HepG2 (cell line): Measurements from ENCODE around the gene HIRA. TPM values are rescaled to one million over a fixed set of nuclear protein-coding genes. Genes with fewer than 3 reads are reported as not detected.

Source experiments
- ATAC-seq: fragments of 200-7000 bp; cut with Tn5 transposase; 3 replicates; pipeline ENCODE4 v1.9.1; 2020; ENCODE audit warnings: mild to moderate bottlenecking, moderate library complexity
- BruUV-seq: library from RNA; stranded (reverse); fragments of 400-500 nt; replicated peaks from 2 replicates; lab custom pipeline; 2021; lab: Mats Ljungman, UMichigan
- CTCF ChIA-PET: fragments of 300-600 bp; formaldehyde crosslinking; extraction: SDS; loops from one replicate; lab custom pipeline; 2021; ENCODE audit warnings: low total read pairs, inconsistent platforms, low intra/inter-chr PET ratio; lab: Yijun Ruan, JAX
- POLR2A ChIA-PET: fragments of 350-600 bp; sonication (Branson Sonifier 250); formaldehyde crosslinking; loops from one replicate; lab custom pipeline; 2020; ENCODE audit warnings: antibody characterized with exemption, inconsistent platforms; lab: Yijun Ruan, JAX
- DNase-seq: peaks from one replicate; pipeline ENCODE4 v3.0.0-alpha.2; 2015; ENCODE audit warnings: low spot score
- FAIRE-seq: peaks from 3 replicates; lab custom pipeline; 2011; peaks lifted over from hg19 to GRCh38; lab: Jason Lieb, UNC
- H2AFZ ChIP-seq: one replicate; pipeline ENCODE4 v1.6.1; 2011; ENCODE audit warnings: low read length, inconsistent platforms
- H3K27ac ChIP-seq: fragments of 300-600 bp; 3 replicates; pipeline ENCODE4 v1.8.0; 2011; ENCODE audit warnings: mixed run types, mild to moderate bottlenecking, mixed read lengths, low read length, inconsistent platforms; ENCODE audit not compliant: insufficient read depth; ENCODE audit errors: extremely low read length
- H3K27me3 ChIP-seq, 2 experiments: fragments of 200-600 bp in 1 of 2; 2 replicates in 1 of 2; 3 replicates in 1 of 2; pipeline versions ENCODE4 v1.6.0 to v1.8.0; 2011; ENCODE audit warnings: low read length in 2 of 2, mild to moderate bottlenecking in 2 of 2, moderate library complexity in 2 of 2, inconsistent platforms in 1 of 2; ENCODE audit not compliant: insufficient read depth in 2 of 2, control insufficient read depth in 1 of 2
- H3K36me3 ChIP-seq, 2 experiments: fragments of 200-600 bp in 1 of 2; replicated peaks in 1 of 2; 2 replicates in 1 of 2; 3 replicates in 1 of 2; pipeline versions ENCODE4 v1.5.1 to v1.8.0; 2011; ENCODE audit warnings: low read length in 2 of 2, inconsistent platforms in 1 of 2; ENCODE audit not compliant: insufficient read depth in 2 of 2, control insufficient read depth in 1 of 2
- H3K4me1 ChIP-seq: 2 replicates; pipeline ENCODE4 v1.5.1; 2012; ENCODE audit warnings: low read length, inconsistent platforms; ENCODE audit not compliant: insufficient read depth
- H3K4me2 ChIP-seq: 2 replicates; pipeline ENCODE4 v1.6.0; 2011; ENCODE audit warnings: low read depth, low read length, inconsistent platforms
- H3K4me3 ChIP-seq, 3 experiments: fragments of 200-600 bp in 1 of 3; sonication (generic), shearing (Covaris generic) in 1 of 3; replicated peaks in 1 of 3; 2 replicates each; pipeline ENCODE4 v1.5.1; 2011 to 2016; ENCODE audit warnings: low read length in 3 of 3, inconsistent platforms in 2 of 3, low read depth in 2 of 3, mild to moderate bottlenecking in 2 of 3, control low read depth in 1 of 3, mixed read lengths in 1 of 3; ENCODE audit not compliant: insufficient read depth in 1 of 3
- H3K79me2 ChIP-seq: one replicate; pipeline ENCODE4 v1.6.1; 2011; ENCODE audit warnings: low read length, inconsistent platforms; ENCODE audit not compliant: insufficient read depth
- H3K9ac ChIP-seq: 2 replicates; pipeline ENCODE4 v1.6.0; 2011; ENCODE audit warnings: mild to moderate bottlenecking, low read depth, low read length, inconsistent platforms; ENCODE audit not compliant: insufficient read depth
- H3K9me3 ChIP-seq: 2 replicates; pipeline ENCODE4 v1.5.1; 2012; ENCODE audit warnings: mild to moderate bottlenecking, low read length
- H4K20me1 ChIP-seq: 2 replicates; pipeline ENCODE4 v1.6.0; 2011; ENCODE audit warnings: inconsistent platforms, mild to moderate bottlenecking, low read length, moderate library complexity; ENCODE audit not compliant: insufficient read depth
- CSRNP1 ChIP-seq: sonication (generic); formaldehyde crosslinking; IDR thresholded peaks from 2 replicates; pipeline ENCODE4 v1.8.1; 2023; ENCODE audit warnings: mild to moderate bottlenecking, missing genetic modification reagents
- ELF3 ChIP-seq: IDR thresholded peaks from 2 replicates; pipeline ENCODE4 v1.6.1; 2016; ENCODE audit warnings: missing genetic modification reagents, missing compliant biosample characterization
- HOXA3 ChIP-seq: sonication (generic); formaldehyde crosslinking; IDR thresholded peaks from 2 replicates; pipeline ENCODE4 v1.5.0; 2020; ENCODE audit warnings: missing genetic modification reagents
- KAT2B ChIP-seq: fragments of 150-350 bp; IDR thresholded peaks from 2 replicates; pipeline ENCODE4 v1.6.1; 2014; ENCODE audit warnings: low read depth, low read length, borderline replicate concordance
- NBN ChIP-seq: fragments of 450-650 bp; conservative IDR thresholded peaks from 2 replicates; pipeline ENCODE4 v1.6.1; 2017
- NFYC ChIP-seq: IDR thresholded peaks from 2 replicates; pipeline ENCODE4 v1.6.1; 2016; ENCODE audit warnings: missing genetic modification reagents, missing compliant biosample characterization
- PHF8 ChIP-seq: sonication (generic); formaldehyde crosslinking; IDR thresholded peaks from 2 replicates; pipeline ENCODE4 v1.5.0; 2020; ENCODE audit warnings: missing genetic modification reagents
- PRPF4 ChIP-seq: fragments of 200-400 bp; formaldehyde crosslinking; IDR thresholded peaks from 2 replicates; pipeline ENCODE4 v1.6.1; 2016; ENCODE audit warnings: low read length, low read depth; ENCODE audit not compliant: poor library complexity, severe bottlenecking
- RARA ChIP-seq: IDR thresholded peaks from 2 replicates; pipeline ENCODE4 v1.6.1; 2016; ENCODE audit warnings: missing genetic modification reagents, missing compliant biosample characterization
- SIN3A ChIP-seq: IDR thresholded peaks from 2 replicates; pipeline ENCODE4 v1.6.1; 2011; ENCODE audit warnings: low read depth, mild to moderate bottlenecking, control low read depth, low read length, borderline replicate concordance
- THAP8 ChIP-seq: sonication (generic); formaldehyde crosslinking; IDR thresholded peaks from 2 replicates; pipeline ENCODE4 v1.5.1; 2020; ENCODE audit warnings: missing genetic modification reagents, mild to moderate bottlenecking, borderline replicate concordance
- TOE1 ChIP-seq: sonication (generic); formaldehyde crosslinking; IDR thresholded peaks from 2 replicates; pipeline ENCODE4 v1.4.0; 2020; ENCODE audit warnings: mild to moderate bottlenecking, missing genetic modification reagents
- ZC3H13 ChIP-seq: sonication (generic); formaldehyde crosslinking; IDR thresholded peaks from 2 replicates; pipeline ENCODE4 v1.8.1; 2023; ENCODE audit warnings: mild to moderate bottlenecking, missing genetic modification reagents, moderate library complexity
- ZNF101 ChIP-seq: sonication (generic); formaldehyde crosslinking; IDR thresholded peaks from 2 replicates; pipeline ENCODE4 v1.4.0; 2020; ENCODE audit warnings: mild to moderate bottlenecking, low read depth, missing genetic modification reagents, borderline replicate concordance
- ZNF33A ChIP-seq: sonication (generic); formaldehyde crosslinking; IDR thresholded peaks from 2 replicates; pipeline ENCODE4 v1.5.1; 2020; ENCODE audit warnings: missing genetic modification reagents, mild to moderate bottlenecking, moderate library complexity, borderline replicate concordance
- ZNF543 ChIP-seq: sonication (generic); formaldehyde crosslinking; IDR thresholded peaks from 2 replicates; pipeline ENCODE4 v1.4.0; 2020; ENCODE audit warnings: mild to moderate bottlenecking, missing genetic modification reagents
- ZNF713 ChIP-seq: sonication (generic); formaldehyde crosslinking; IDR thresholded peaks from 2 replicates; pipeline ENCODE4 v1.4.0; 2020; ENCODE audit warnings: mild to moderate bottlenecking, missing genetic modification reagents
- ZNF781 ChIP-seq: sonication (generic); formaldehyde crosslinking; IDR thresholded peaks from 2 replicates; pipeline ENCODE4 v1.5.1; 2020; ENCODE audit warnings: borderline replicate concordance, mild to moderate bottlenecking, missing genetic modification reagents; ENCODE audit errors: not compliant biosample characterization
- WGBS: methylation state at CpG from one replicate; pipeline ENCODE4 v1.1.6; 2017; ENCODE audit warnings: low lambda C conversion rate; 5-methylcytosine and 5-hydroxymethylcytosine counted together
- in situ Hi-C: cut with HindIII; loops from 2 replicates; pipeline ENCODE4 v1.10.0; 2017; ENCODE audit warnings: low pct_unique_long_range_greater_than_20kb; ENCODE audit not compliant: extremely low pct_ligation_motif_present
- intact Hi-C: fragments of 100-400 bp; cut with micrococcal nuclease; formaldehyde crosslinking; loops from one replicate; pipeline ENCODE4 v1.10.0; 2022; ENCODE audit not compliant: unreplicated experiment
- polyA plus RNA-seq, 8 experiments: library from polyadenylated mRNA; depleted of rRNA in 3 of 8; stranded (reverse) in 7 of 8; unstranded in 1 of 8; fragments of >200 nt; fragmentation: Illumina TruSeq in 4 of 8; extraction: Trizol in 4 of 8; gene quantifications; 2 replicates each; pipeline versions ENCODE4 v1.2.1 to v1.2.3, GENCODE V29; 2011 to 2016; ENCODE audit warnings: low read depth in 4 of 8, missing spikeins in 1 of 8, mixed read lengths in 1 of 8; ENCODE audit not compliant: insufficient read depth in 1 of 8
- total RNA-seq, 5 experiments: library from RNA; depleted of rRNA; stranded (reverse); fragments of >200 nt; fragmentation: Illumina TruSeq; extraction: Trizol; gene quantifications; 2 replicates each; pipeline ENCODE4 v1.2.3, GENCODE V29; 2016; ENCODE audit warnings: low read depth in 1 of 5

The HIRA gene
- total and polyA plus RNA-seq, 2 of the 13 experiments (the other 11 are each of a cell fraction or from before 2014, with no cell fraction given): 21.5 to 29.2 TPM

- TF ChIP-seq ZNF713 (CRISPR knock-in tag) (no peak), PRPF4 (no peak), ZC3H13 (CRISPR knock-in tag) (peak; percentile 99), CSRNP1 (CRISPR knock-in tag) (peak; percentile 96), ZNF101 (CRISPR knock-in tag) (0 out of 2 replicates have a peak, but pooled peaks have one; percentile 7), KAT2B (no peak), NFYC (CRISPR knock-in tag) (peak; percentile 65), NBN (no peak)
Measured at GRCh38 chr22:19432133-19432851, 759 bp upstream of the HIRA start, which contains the start of gene MRPL40 (continued).

- peaks cover 39% of the 10 kb centered on the region for H4K20me1 ChIP-seq
- peak overlapping the region; percentile 98 for H3K4me2 ChIP-seq
- H3K27me3 ChIP-seq: no peaks in the 10 kb centered on the region; a peak in 1 of 5 replicates
- H3K9ac ChIP-seq: peak overlapping the region; percentile 92
- H2AFZ ChIP-seq: no peak overlapping the region
- H3K4me1 ChIP-seq: peaks cover 50% of the 10 kb centered on the region
- CTCF ChIA-PET: no interaction called here
- intact Hi-C loops: loop anchor here (2.0 to 5.0 kb wide), 2 partner anchors 48 to 254 kb away; partner anchors contain the start of genes CDC45, SLC25A1 and UFD1
- peak overlapping the region; percentile 86 to 91 (median 88) for H3K4me3 ChIP-seq
- POLR2A ChIA-PET: interaction anchor here (1.9 to 3.1 kb wide), 3 partner anchors 16 to 139 kb away, joined by 12 to 23 read pairs (median 13); partner anchors contain the start of genes C22orf39, CDC45, CLTCL1 and UFD1
- H3K36me3 ChIP-seq: peaks cover 3 to 26% of the 10 kb centered on the region in 2 experiments; a peak in 4 of 5 replicates
- FAIRE-seq (no peak), ATAC-seq (peak; percentile 4), DNase-seq (peak; percentile 39)
- in situ Hi-C loops: no loop called here
- H3K79me2 ChIP-seq: peaks cover 60% of the 10 kb centered on the region
- H3K9me3 ChIP-seq: no peaks in the 10 kb centered on the region
- no TSS peak for BruUV-seq
- WGBS: 0% methylated on average over 6 of the region's 53 CpGs
- H3K27ac ChIP-seq: peak overlapping the region; percentile 87
- TF ChIP-seq THAP8 (no peak), PHF8 (CRISPR knock-in tag) (peak; percentile 44; the same call in 1 of the 2 replicates), SIN3A (0 out of 2 replicates have a peak, but pooled peaks have one; percentile 31), ZNF543 (CRISPR knock-in tag) (peak; percentile 12; the same call in 1 of the 2 replicates), ZNF781 (peak; percentile 65), ZNF33A (CRISPR knock-in tag) (0 out of 2 replicates have a peak, but pooled peaks have one; percentile 41), RARA (CRISPR knock-in tag) (peak; percentile 45; the same call in 1 of the 2 replicates), ELF3 (CRISPR knock-in tag) (0 out of 2 replicates have a peak, but pooled peaks have one; percentile 30), TOE1 (CRISPR knock-in tag) (no peak), HOXA3 (CRISPR knock-in tag) (peak; percentile 6; the same call in 1 of the 2 replicates)
Measured at GRCh38 chr22:19430890-19431541, 517 bp downstream of the HIRA start.
